SU-DHL-6 (cell line): ENCODE results near the gene SLC22A23.

Experiments used
- EZH2phosphoT487 ChIP-seq: fragments of 200-600 bp; sonication (generic), shearing (Covaris generic); conservative IDR thresholded peaks from 2 replicates; pipeline ENCODE4 v1.6.1; 2018; ENCODE audit warnings: mild to moderate bottlenecking, antibody characterized with exemption, low read length, moderate library complexity, mixed read lengths
- TF ChIP-seq, protein P1 (sequence below): fragments of 200-600 bp; sonication (generic); IDR thresholded peaks from one replicate; pipeline ENCODE4 v1.5.1; 2017; ENCODE audit warnings: antibody characterized with exemption, mild to moderate bottlenecking, low read length, moderate library complexity; ENCODE audit not compliant: insufficient read depth, poor library complexity, severe bottlenecking

GRCh38 chr6:3419624-3420272 lies 37.1 kb downstream of the SLC22A23 start:
- TF ChIP-seq, protein P1, sequence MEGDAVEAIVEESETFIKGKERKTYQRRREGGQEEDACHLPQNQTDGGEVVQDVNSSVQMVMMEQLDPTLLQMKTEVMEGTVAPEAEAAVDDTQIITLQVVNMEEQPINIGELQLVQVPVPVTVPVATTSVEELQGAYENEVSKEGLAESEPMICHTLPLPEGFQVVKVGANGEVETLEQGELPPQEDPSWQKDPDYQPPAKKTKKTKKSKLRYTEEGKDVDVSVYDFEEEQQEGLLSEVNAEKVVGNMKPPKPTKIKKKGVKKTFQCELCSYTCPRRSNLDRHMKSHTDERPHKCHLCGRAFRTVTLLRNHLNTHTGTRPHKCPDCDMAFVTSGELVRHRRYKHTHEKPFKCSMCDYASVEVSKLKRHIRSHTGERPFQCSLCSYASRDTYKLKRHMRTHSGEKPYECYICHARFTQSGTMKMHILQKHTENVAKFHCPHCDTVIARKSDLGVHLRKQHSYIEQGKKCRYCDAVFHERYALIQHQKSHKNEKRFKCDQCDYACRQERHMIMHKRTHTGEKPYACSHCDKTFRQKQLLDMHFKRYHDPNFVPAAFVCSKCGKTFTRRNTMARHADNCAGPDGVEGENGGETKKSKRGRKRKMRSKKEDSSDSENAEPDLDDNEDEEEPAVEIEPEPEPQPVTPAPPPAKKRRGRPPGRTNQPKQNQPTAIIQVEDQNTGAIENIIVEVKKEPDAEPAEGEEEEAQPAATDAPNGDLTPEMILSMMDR, result no peak
- TF ChIP-seq EZH2phosphoT487, result no peak
